Psoas muscle (tissue), 8 donors: ENCODE data around the gene MPP3. TPM values are rescaled to one million over a fixed set of nuclear protein-coding genes. Genes with fewer than 3 reads are reported as not detected.
A peak's percentile ranks its signal among the peaks of the same experiment; 100 is the strongest.

ENCODE experiments used
- ATAC-seq, 4 donors: fragments of 200-7000 bp; cut with Tn5 transposase; one replicate each; pipeline ENCODE4 v1.9.1; 2020; ENCODE audit warnings: moderate library complexity in 3 of 4, mild to moderate bottlenecking in 2 of 4
- DNase-seq, 2 donors: peaks; one replicate each; pipeline ENCODE4 v3.0.0-alpha.2; 2020
- H3K27ac ChIP-seq: fragments of 200-600 bp; one replicate; pipeline ENCODE4 v1.8.0; 2022
- H3K27me3 ChIP-seq, 3 donors: fragments of 200-600 bp in 1 of 3; one replicate each; pipeline versions ENCODE4 v1.6.1 to v1.8.0; 2013 to 2022; ENCODE audit warnings: low read length in 2 of 3, mild to moderate bottlenecking in 2 of 3, moderate library complexity in 1 of 3; ENCODE audit not compliant: insufficient read depth in 3 of 3
- H3K36me3 ChIP-seq, 2 donors: fragments of 200-600 bp in 1 of 2; one replicate each; pipeline versions ENCODE4 v1.6.1 to v1.8.0; 2013 to 2022; ENCODE audit warnings: low read depth in 1 of 2, mild to moderate bottlenecking in 1 of 2, moderate library complexity in 1 of 2; ENCODE audit not compliant: insufficient read depth in 1 of 2
- H3K4me1 ChIP-seq: fragments of 200-600 bp; one replicate; pipeline ENCODE4 v1.8.0; 2022
- H3K4me3 ChIP-seq: fragments of 200-600 bp; one replicate; pipeline ENCODE4 v1.8.0; 2022; ENCODE audit warnings: mild to moderate bottlenecking
- H3K9me3 ChIP-seq: fragments of 200-600 bp; one replicate; pipeline ENCODE4 v1.8.0; 2022
- WGBS, 3 donors: extraction: QIAGEN DNeasy Blood & Tissue Kit; methylation state at CpG; one replicate each; pipeline versions ENCODE4 v1.1.6 to v1.1.7; 2013; 5-methylcytosine and 5-hydroxymethylcytosine counted together
- intact Hi-C, 2 donors: fragments of 100-400 bp; cut with DNase I; formaldehyde crosslinking; loops; one replicate each; pipeline versions ENCODE4 v1.11.0 to v1.14.2; 2022
- long read RNA-seq, 2 donors: library from polyadenylated mRNA; unstranded; transcript quantifications; one replicate each; pipeline ENCODE4 v2.0.0, GENCODE V29; 2021
- polyA plus RNA-seq, 3 donors: library from polyadenylated mRNA; stranded (reverse); fragments of 200-250 nt; gene quantifications; one replicate each; pipeline ENCODE4 v1.2.3, GENCODE V29; 2013
- total RNA-seq, 4 donors: library from RNA; stranded (reverse); fragmentation: NEBNext Ultra II Directional in 2 of 4; extraction: Animal tissue kit (Norgen Biotek cat#: 25700) in 2 of 4; gene quantifications; one replicate each; pipeline versions ENCODE4 v1.2.1 to v1.2.4, GENCODE V29; 2021 to 2023
- TF ChIP-seq, protein P1 (sequence below): fragments of 200-600 bp; IDR thresholded peaks from one replicate; pipeline ENCODE4 v1.8.0; 2022; ENCODE audit warnings: antibody characterized with exemption
- donor health status: healthy with polysubstance abuse.
- donor health status: DM: no; HTN: no; CAD: no; lungs with moderate emphysema.
- donor health status: Bipolar disorder and iron deficiency.
- donor health status: healthy.
- donor health status: DM: yes; HTN: yes; CAD: no.
- donor health status: DM: no; HTN: no; CAD: no.
- donor health status: DM: no; HTN: no; CAD: no.
- donor health status: DM: yes; HTN: yes; CAD: no.

The MPP3 gene, protein sequence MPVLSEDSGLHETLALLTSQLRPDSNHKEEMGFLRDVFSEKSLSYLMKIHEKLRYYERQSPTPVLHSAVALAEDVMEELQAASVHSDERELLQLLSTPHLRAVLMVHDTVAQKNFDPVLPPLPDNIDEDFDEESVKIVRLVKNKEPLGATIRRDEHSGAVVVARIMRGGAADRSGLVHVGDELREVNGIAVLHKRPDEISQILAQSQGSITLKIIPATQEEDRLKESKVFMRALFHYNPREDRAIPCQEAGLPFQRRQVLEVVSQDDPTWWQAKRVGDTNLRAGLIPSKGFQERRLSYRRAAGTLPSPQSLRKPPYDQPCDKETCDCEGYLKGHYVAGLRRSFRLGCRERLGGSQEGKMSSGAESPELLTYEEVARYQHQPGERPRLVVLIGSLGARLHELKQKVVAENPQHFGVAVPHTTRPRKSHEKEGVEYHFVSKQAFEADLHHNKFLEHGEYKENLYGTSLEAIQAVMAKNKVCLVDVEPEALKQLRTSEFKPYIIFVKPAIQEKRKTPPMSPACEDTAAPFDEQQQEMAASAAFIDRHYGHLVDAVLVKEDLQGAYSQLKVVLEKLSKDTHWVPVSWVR
- total RNA-seq (1 to 10 TPM; 1.4 to 2.0 (median 1.5) TPM), polyA plus RNA-seq (1 to 10 TPM; 1.0 to 1.6 (median 1.4) TPM)
- long read RNA-seq, donor 1, partial matches to known transcripts = 0 of 1 reads
- long read RNA-seq, donor 1, other reads (novel, unspliced or antisense) = 1 of 1 reads
- long read RNA-seq, donor 2, partial matches to known transcripts = 1 of 2 reads
- long read RNA-seq, donor 2, other reads (novel, unspliced or antisense) = 1 of 2 reads

DNA sequence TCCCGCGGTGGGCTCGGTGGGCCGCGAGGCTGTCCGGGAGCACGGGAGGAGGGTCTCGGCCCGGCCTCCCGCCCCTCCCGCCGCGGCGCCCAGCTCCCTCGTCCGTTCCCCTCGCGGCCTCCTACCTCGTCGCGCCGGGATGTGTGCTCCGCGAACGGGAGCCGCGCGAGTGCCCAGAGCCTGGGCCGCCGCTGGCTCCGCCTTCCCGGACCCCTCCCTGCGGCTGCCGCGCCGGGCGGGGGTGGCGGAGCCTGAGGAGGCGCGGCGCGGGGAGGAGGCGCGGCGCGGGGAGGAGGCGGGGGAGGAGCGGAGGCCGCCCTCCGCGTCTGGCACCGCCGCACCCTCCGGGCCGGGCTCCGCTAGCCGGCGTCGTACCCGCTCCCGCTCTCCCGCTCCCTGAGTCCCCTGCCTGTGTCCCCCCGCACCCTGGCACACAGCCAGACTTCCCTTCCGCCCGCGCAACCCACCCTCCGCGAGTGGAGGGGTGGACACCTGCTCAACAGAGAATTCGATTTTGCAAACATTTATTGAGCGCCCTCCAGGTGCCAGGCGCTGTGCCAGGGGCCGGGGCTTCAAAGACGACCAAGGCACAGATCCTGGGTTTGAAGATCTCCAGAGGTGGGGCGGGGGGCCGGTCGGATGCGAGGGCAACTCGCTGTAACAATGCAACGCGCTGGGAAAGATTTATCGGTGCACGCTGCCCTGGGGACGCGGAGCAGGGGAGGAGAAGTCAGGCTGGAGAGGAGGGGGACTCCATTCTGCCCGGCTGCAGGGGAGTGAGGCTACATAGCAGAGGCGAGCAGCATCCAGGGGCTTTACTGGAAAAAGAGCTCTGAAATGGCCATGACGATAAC is at the start of gene MPP3:
TSS of gene MPP3 (minus strand) at position 171 of the 854 bp plus-strand sequence. CDS start 1,240 bp downstream, outside the sequence.
- Histone ChIP-seq H3K4me3 (peak within 1 kb of the TSS; percentile 79), H3K9me3 (no peaks in the 10 kb centered on the region), H3K36me3 (peaks cover 0 to 22% of the 10 kb centered on the region in 2 donors), H3K27ac (peak within 1 kb of the TSS; percentile 30), H3K27me3 (peaks cover 0 to 2% (median 0%) of the 10 kb centered on the region in 3 donors), H3K4me1 (peaks cover 4% of the 10 kb centered on the region)
- TF ChIP-seq, protein P1, sequence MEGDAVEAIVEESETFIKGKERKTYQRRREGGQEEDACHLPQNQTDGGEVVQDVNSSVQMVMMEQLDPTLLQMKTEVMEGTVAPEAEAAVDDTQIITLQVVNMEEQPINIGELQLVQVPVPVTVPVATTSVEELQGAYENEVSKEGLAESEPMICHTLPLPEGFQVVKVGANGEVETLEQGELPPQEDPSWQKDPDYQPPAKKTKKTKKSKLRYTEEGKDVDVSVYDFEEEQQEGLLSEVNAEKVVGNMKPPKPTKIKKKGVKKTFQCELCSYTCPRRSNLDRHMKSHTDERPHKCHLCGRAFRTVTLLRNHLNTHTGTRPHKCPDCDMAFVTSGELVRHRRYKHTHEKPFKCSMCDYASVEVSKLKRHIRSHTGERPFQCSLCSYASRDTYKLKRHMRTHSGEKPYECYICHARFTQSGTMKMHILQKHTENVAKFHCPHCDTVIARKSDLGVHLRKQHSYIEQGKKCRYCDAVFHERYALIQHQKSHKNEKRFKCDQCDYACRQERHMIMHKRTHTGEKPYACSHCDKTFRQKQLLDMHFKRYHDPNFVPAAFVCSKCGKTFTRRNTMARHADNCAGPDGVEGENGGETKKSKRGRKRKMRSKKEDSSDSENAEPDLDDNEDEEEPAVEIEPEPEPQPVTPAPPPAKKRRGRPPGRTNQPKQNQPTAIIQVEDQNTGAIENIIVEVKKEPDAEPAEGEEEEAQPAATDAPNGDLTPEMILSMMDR = no peak
- peak; percentile 81 to 90 (median 84) for ATAC-seq
- WGBS, 3 donors = 2 to 4% (median 3%) methylated on average over 36 to 84 of the region's 87 CpGs
- intact Hi-C loops = loop anchor here in 1 of 2 donors (5.0 kb wide), 1 partner anchor 51 kb away; the partner anchor contains the start of gene CFAP97D1
- peak; percentile 70 to 72 for DNase-seq

DNA sequence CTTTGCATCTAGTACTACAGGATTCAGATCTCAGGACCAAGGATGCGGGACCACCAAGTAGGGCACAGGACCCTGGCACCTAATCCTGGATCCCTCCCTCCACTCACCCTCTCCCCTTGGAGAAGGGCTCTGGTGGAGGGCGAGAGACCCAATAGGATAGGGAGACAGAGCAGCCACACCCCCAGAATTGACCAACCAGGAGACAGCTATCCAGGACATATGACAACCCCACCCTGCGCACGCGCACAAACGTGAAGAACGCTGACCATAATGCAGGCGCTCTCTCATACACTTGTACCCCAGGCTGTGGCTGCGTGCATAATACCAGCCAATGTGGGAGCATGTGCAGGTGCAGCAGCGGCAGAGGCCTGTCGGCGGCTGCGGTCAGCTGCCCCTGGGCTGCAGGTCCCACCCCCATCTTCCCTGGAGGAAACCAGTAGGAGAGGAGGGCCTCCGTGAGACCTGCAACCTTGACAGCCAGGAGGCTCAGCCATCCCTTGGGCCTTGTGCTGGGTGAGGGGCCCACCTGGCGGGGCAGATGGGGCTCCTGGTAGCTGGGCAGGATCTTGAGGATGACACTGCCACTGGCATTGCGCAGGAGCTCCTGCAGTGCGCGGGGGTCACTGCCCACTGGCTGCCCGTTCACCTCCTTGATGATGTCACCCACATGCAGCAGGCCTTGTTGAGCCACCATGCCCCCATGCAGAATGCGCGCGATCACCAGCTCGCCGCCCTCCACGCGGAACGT is 49.0 kb upstream of the MPP3 start:
- Histone ChIP-seq H3K27me3 (no peaks in the 10 kb centered on the region), H3K9me3 (no peaks in the 10 kb centered on the region), H3K4me1 (peaks cover 11% of the 10 kb centered on the region), H3K36me3 (no peaks in the 10 kb centered on the region), H3K4me3 (no peak overlapping the region), H3K27ac (no peak overlapping the region)
- intact Hi-C loops = loop anchor here in 1 of 2 donors (5.0 kb wide), 1 partner anchor 45 kb away; no protein-coding TSS in a partner anchor
- no peak for DNase-seq
- 90 to 93% (median 93%) methylated on average over 24 to 27 of the region's 27 CpGs for WGBS, 3 donors
- TF ChIP-seq, protein P1 = no peak
- no peak for ATAC-seq

DNA sequence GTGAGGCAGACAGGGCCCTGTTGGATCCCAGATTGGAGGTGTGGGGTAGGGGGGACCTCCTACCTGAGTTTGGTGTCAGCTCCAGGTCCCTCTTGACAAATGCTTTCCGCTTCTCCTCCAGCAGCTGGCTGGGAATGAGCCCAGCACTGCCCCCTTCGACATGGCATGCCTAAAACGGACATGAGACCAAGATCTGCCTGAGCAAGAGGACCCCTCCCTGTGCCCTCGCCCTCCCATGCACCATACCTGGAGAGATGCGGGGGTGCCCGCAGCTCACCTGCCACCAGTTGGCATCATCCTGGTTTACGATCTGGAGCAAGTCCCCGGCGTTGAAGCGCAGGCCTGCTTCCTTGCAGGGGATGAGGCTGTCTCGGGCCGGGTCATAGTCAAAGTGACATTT is 48.2 kb upstream of the MPP3 start:
- no peaks in the 10 kb centered on the region for H3K9me3 ChIP-seq
- DNase-seq (no peak), ATAC-seq (no peak)
- TF ChIP-seq, protein P1 = no peak
- no peaks in the 10 kb centered on the region for H3K36me3 ChIP-seq
- WGBS, 3 donors = 91 to 96% (median 92%) methylated on average over 10 to 12 of the region's 12 CpGs
- intact Hi-C loops = loop anchor here in 1 of 2 donors (5.0 kb wide), 1 partner anchor 46 kb away; no protein-coding TSS in a partner anchor
- H3K4me1 ChIP-seq = peaks cover 11% of the 10 kb centered on the region
- no peak overlapping the region for H3K4me3 ChIP-seq
- H3K27ac ChIP-seq = no peak overlapping the region
- no peaks in the 10 kb centered on the region for H3K27me3 ChIP-seq
